A549 (cell line): ENCODE measurements around the gene CARD8. TPM values are rescaled to one million over a fixed set of nuclear protein-coding genes. Genes with fewer than 3 reads are reported as not detected.
A peak's percentile ranks its signal among the peaks of the same experiment; 100 is the strongest.

Source experiments
- ATAC-seq, 2 experiments: fragments of 200-7000 bp in 1 of 2; fragments of >200 bp in 1 of 2; cut with Nextera tagmentation in 1 of 2; cut with Tn5 transposase in 1 of 2; 3 replicates each; pipeline versions ENCODE4 v1.8.0 to v1.9.1; 2018 to 2020; ENCODE audit warnings: mild to moderate bottlenecking in 1 of 2, moderate library complexity in 1 of 2
- CTCF ChIA-PET: fragments of 300-600 bp; sonication (Branson Sonifier 250); formaldehyde crosslinking; extraction: SDS; loops from one replicate; lab custom pipeline; 2021; ENCODE audit warnings: antibody characterized with exemption, inconsistent platforms; lab: Yijun Ruan, JAX
- POLR2A ChIA-PET: fragments of 350-600 bp; formaldehyde crosslinking; extraction: SDS; loops from one replicate; lab custom pipeline; 2021; ENCODE audit warnings: antibody characterized with exemption, inconsistent platforms; lab: Yijun Ruan, JAX
- DNase-seq, 2 experiments: peaks; one replicate each; pipeline versions ENCODE4 v3.0.0 to v3.0.0-alpha.2; 2011 to 2016; ENCODE audit warnings: low read depth in 1 of 2, low spot score in 1 of 2
- FAIRE-seq: peaks from 2 replicates; lab custom pipeline; 2011; peaks lifted over from hg19 to GRCh38; lab: Jason Lieb, UNC
- H3K27ac ChIP-seq, 2 experiments: fragments of >200 bp; sonication (Bioruptor Twin); formaldehyde crosslinking; 3 replicates each; pipeline ENCODE4 v1.5.1; 2016 to 2017
- H3K4me1 ChIP-seq: fragments of >200 bp; sonication (Bioruptor Twin); formaldehyde crosslinking; 3 replicates; pipeline ENCODE4 v1.6.1; 2016
- H3K4me2 ChIP-seq: fragments of >200 bp; sonication (Bioruptor Twin); formaldehyde crosslinking; 3 replicates; pipeline ENCODE4 v1.6.1; 2016
- H3K4me3 ChIP-seq: fragments of >200 bp; sonication (Bioruptor Twin); formaldehyde crosslinking; 3 replicates; pipeline ENCODE4 v1.5.1; 2016
- H3K9me3 ChIP-seq: fragments of >200 bp; sonication (Bioruptor Twin); formaldehyde crosslinking; 3 replicates; pipeline ENCODE4 v1.6.1; 2016
- BHLHE40 ChIP-seq: IDR thresholded peaks from 2 replicates; pipeline ENCODE4 v1.6.1; 2012; ENCODE audit warnings: low read depth, low read length, inconsistent platforms
- CEBPB ChIP-seq, 2 experiments: fragments of >200 bp in 1 of 2; sonication (Bioruptor Twin) in 1 of 2; formaldehyde crosslinking in 1 of 2; IDR thresholded peaks; 2 replicates each; pipeline ENCODE4 v1.6.1; 2012 to 2016
- CHD2 ChIP-seq: fragments of 150-350 bp; IDR thresholded peaks from 2 replicates; pipeline ENCODE4 v1.6.1; 2014; ENCODE audit warnings: low read length; ENCODE audit not compliant: partially characterized antibody
- CHD4 ChIP-seq: fragments of 200-600 bp; sonication (generic); IDR thresholded peaks from 2 replicates; pipeline ENCODE4 v1.6.1; 2016; ENCODE audit warnings: antibody characterized with exemption, mild to moderate bottlenecking, borderline replicate concordance
- ESRRA ChIP-seq: fragments of 150-350 bp; IDR thresholded peaks from 2 replicates; pipeline ENCODE4 v1.6.1; 2014; ENCODE audit warnings: mild to moderate bottlenecking, low read length, borderline replicate concordance
- FOXS1 ChIP-seq: fragments of 250-450 bp; sonication (Bioruptor Pico); IDR thresholded peaks from 2 replicates; pipeline ENCODE4 v1.5.0; 2020; ENCODE audit warnings: mild to moderate bottlenecking, moderate library complexity
- HDAC2 ChIP-seq: fragments of 200-600 bp; sonication (generic); IDR thresholded peaks from 2 replicates; pipeline ENCODE4 v1.6.1; 2016
- HEYL ChIP-seq: fragments of 250-450 bp; sonication (Bioruptor Pico); IDR thresholded peaks from 2 replicates; pipeline ENCODE4 v1.8.0; 2021; ENCODE audit warnings: mild to moderate bottlenecking, moderate library complexity
- JUN ChIP-seq, 2 experiments: fragments of >200 bp; sonication (Bioruptor Twin); formaldehyde crosslinking; IDR thresholded peaks; 2 replicates in 1 of 2; 3 replicates in 1 of 2; pipeline ENCODE4 v1.6.1; 2016 to 2017
- NPAS2 ChIP-seq: fragments of 250-450 bp; sonication (Bioruptor Pico); IDR thresholded peaks from 2 replicates; pipeline ENCODE4 v1.8.0; 2022; ENCODE audit warnings: mild to moderate bottlenecking, moderate library complexity, borderline replicate concordance
- NR3C1 ChIP-seq: fragments of >200 bp; sonication (Bioruptor Twin); formaldehyde crosslinking; IDR thresholded peaks from 3 replicates; pipeline ENCODE4 v1.6.1; 2017
- POLR2A ChIP-seq: IDR thresholded peaks from 2 replicates; pipeline ENCODE4 v1.6.1; 2012; ENCODE audit warnings: mild to moderate bottlenecking, low read length
- RAD21 ChIP-seq, 2 experiments: fragments of >200 bp in 1 of 2; sonication (Bioruptor Twin) in 1 of 2; formaldehyde crosslinking in 1 of 2; IDR thresholded peaks in 1 of 2; conservative IDR thresholded peaks in 1 of 2; 2 replicates in 1 of 2; 3 replicates in 1 of 2; pipeline ENCODE4 v1.6.1; 2012 to 2018; ENCODE audit warnings: inconsistent platforms in 1 of 2
- RARB ChIP-seq: fragments of 250-450 bp; sonication (Bioruptor Pico); IDR thresholded peaks from 2 replicates; pipeline ENCODE4 v1.8.0; 2021; ENCODE audit warnings: mild to moderate bottlenecking, moderate library complexity
- RCOR1 ChIP-seq: fragments of 150-350 bp; IDR thresholded peaks from 2 replicates; pipeline ENCODE4 v1.6.1; 2014; ENCODE audit warnings: antibody characterized with exemption, low read length, low read depth
- RNF2 ChIP-seq: fragments of 200-600 bp; sonication (generic); IDR thresholded peaks from 2 replicates; pipeline ENCODE4 v1.6.1; 2016; ENCODE audit warnings: low read depth, mild to moderate bottlenecking, antibody characterized with exemption, moderate library complexity, borderline replicate concordance
- SMC3 ChIP-seq: fragments of >200 bp; sonication (Bioruptor Twin); formaldehyde crosslinking; IDR thresholded peaks from 3 replicates; pipeline ENCODE4 v1.6.1; 2018; ENCODE audit warnings: inconsistent platforms
- ZC3H11A ChIP-seq: fragments of 450-650 bp; IDR thresholded peaks from 2 replicates; pipeline ENCODE4 v1.6.1; 2014; ENCODE audit warnings: antibody characterized with exemption, mild to moderate bottlenecking
- WGBS: methylation state at CpG from one replicate; pipeline ENCODE4 v1.1.6; 2017; ENCODE audit errors: missing lambda C conversion rate; 5-methylcytosine and 5-hydroxymethylcytosine counted together
- polyA plus RNA-seq, 4 experiments: library from polyadenylated mRNA; depleted of rRNA in 3 of 4; stranded (reverse); fragments of >200 nt; fragmentation: RNase III in 1 of 4; extraction: RNeasy Plus Mini Kit Qiagen cat#74134 plus additional on column Dnase treatment in 1 of 4; gene quantifications; 2 replicates in 3 of 4; 3 replicates in 1 of 4; pipeline ENCODE4 v1.2.3, GENCODE V29; 2011 to 2017
- TF ChIP-seq, protein P1 (sequence below): fragments of 250-450 bp; sonication (Bioruptor Pico); IDR thresholded peaks from 2 replicates; pipeline ENCODE4 v1.5.0; 2020; ENCODE audit warnings: low read depth, mild to moderate bottlenecking, moderate library complexity
- TF ChIP-seq, protein P2 (sequence below): fragments of 450-650 bp; IDR thresholded peaks from 2 replicates; pipeline ENCODE4 v1.6.1; 2014; ENCODE audit warnings: antibody characterized with exemption
- TF ChIP-seq, protein P3 (sequence below): fragments of >200 bp; sonication (Bioruptor Twin); formaldehyde crosslinking; IDR thresholded peaks from 3 replicates; pipeline ENCODE4 v1.6.1; 2016
- TF ChIP-seq, protein P4 (sequence below): fragments of >200 bp; sonication (Bioruptor Twin); formaldehyde crosslinking; IDR thresholded peaks from 3 replicates; pipeline ENCODE4 v1.5.1; 2016
- TF ChIP-seq, protein P5 (sequence below): fragments of 200-600 bp; sonication (generic); IDR thresholded peaks from 2 replicates; pipeline ENCODE4 v1.6.1; 2016; ENCODE audit warnings: antibody characterized with exemption, mild to moderate bottlenecking, moderate library complexity
- TF ChIP-seq, protein P6 (sequence below): IDR thresholded peaks from 2 replicates; pipeline ENCODE4 v1.6.1; 2012; ENCODE audit warnings: low read depth, borderline replicate concordance

The CARD8 gene
- polyA plus RNA-seq, 2 of the 4 experiments (the other 2 are of a cell fraction), result 27.5 to 34.7 TPM

DNA sequence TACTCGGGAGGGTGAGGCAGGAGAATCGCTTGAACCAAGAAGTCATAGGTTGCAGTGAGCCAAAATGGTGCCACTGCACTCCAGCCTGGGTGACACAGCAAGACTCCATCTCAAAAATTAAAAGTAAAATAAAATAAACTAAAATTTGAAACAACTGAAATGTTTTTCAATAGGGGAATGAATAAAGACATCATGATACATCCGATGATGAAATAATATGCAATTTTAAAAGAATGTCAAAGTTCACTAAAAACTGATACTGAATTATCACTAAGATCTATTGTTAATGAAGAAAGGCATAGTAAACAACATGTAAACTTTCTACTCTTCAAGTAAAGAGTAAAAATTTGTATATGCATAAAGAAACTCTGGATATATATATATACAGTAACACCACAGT is 8.5 kb downstream of the CARD8 start:
- DNase-seq, result no peak
- POLR2A ChIA-PET, result no interaction called here

DNA sequence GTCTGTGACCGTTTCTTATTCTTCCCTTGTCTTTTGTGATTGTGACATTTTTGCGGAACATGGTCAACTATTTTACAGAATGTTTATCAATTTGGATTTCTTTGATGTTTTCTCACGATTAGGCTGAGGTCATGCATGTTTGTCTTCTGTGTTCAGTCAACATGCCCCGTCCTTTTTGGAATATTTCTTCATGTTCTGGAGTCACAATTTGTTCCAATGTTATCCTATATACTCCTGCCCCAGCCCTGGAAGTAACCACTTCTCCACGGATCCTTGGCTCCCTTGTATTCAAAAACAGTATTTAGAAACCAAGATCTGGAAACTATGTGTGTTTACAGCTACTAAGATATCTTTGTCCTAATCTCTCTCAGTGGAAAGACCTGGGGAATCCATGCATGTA is 9.6 kb downstream of the CARD8 start:
- Histone ChIP-seq H3K9me3 (no peaks in the 10 kb centered on the region), H3K4me2 (no peak overlapping the region), H3K27ac (no peak overlapping the region), H3K4me1 (no peaks in the 10 kb centered on the region), H3K4me3 (no peak overlapping the region)
- DNase-seq (no peak), FAIRE-seq (peak; percentile 86), ATAC-seq (no peak)
- ChIA-PET POLR2A (no interaction called here), CTCF (interaction anchor here (1.2 to 1.6 kb wide), 2 partner anchors 14 to 88 kb away, joined by 4 to 5 read pairs; no protein-coding TSS in a partner anchor)
- 83% methylated on average over 5 of the region's 5 CpGs for WGBS
- TF ChIP-seq SMC3 (no peak), NR3C1 (no peak), FOXS1 (CRISPR knock-in tag) (no peak), ZC3H11A (no peak), RCOR1 (no peak), RARB (CRISPR knock-in tag) (no peak), BHLHE40 (no peak), RAD21 (conservative IDR thresholded peaks at IDR 0.05 in 1 of 2, IDR thresholded peaks at IDR 0.05 in 1 of 2) (no peak), CEBPB (IDR thresholded peaks at IDR 0.05) (no peak), JUN (IDR thresholded peaks at IDR 0.05) (no peak), POLR2A (no peak), NPAS2 (no peak), CHD4 (no peak)
- TF ChIP-seq, protein P1, sequence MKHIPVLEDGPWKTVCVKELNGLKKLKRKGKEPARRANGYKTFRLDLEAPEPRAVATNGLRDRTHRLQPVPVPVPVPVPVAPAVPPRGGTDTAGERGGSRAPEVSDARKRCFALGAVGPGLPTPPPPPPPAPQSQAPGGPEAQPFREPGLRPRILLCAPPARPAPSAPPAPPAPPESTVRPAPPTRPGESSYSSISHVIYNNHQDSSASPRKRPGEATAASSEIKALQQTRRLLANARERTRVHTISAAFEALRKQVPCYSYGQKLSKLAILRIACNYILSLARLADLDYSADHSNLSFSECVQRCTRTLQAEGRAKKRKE (CRISPR knock-in tag), result no peak
- TF ChIP-seq, protein P2, sequence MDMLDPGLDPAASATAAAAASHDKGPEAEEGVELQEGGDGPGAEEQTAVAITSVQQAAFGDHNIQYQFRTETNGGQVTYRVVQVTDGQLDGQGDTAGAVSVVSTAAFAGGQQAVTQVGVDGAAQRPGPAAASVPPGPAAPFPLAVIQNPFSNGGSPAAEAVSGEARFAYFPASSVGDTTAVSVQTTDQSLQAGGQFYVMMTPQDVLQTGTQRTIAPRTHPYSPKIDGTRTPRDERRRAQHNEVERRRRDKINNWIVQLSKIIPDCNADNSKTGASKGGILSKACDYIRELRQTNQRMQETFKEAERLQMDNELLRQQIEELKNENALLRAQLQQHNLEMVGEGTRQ, result no peak
- TF ChIP-seq, protein P3, sequence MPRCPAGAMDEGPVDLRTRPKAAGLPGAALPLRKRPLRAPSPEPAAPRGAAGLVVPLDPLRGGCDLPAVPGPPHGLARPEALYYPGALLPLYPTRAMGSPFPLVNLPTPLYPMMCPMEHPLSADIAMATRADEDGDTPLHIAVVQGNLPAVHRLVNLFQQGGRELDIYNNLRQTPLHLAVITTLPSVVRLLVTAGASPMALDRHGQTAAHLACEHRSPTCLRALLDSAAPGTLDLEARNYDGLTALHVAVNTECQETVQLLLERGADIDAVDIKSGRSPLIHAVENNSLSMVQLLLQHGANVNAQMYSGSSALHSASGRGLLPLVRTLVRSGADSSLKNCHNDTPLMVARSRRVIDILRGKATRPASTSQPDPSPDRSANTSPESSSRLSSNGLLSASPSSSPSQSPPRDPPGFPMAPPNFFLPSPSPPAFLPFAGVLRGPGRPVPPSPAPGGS, result no peak
- TF ChIP-seq, protein P4, sequence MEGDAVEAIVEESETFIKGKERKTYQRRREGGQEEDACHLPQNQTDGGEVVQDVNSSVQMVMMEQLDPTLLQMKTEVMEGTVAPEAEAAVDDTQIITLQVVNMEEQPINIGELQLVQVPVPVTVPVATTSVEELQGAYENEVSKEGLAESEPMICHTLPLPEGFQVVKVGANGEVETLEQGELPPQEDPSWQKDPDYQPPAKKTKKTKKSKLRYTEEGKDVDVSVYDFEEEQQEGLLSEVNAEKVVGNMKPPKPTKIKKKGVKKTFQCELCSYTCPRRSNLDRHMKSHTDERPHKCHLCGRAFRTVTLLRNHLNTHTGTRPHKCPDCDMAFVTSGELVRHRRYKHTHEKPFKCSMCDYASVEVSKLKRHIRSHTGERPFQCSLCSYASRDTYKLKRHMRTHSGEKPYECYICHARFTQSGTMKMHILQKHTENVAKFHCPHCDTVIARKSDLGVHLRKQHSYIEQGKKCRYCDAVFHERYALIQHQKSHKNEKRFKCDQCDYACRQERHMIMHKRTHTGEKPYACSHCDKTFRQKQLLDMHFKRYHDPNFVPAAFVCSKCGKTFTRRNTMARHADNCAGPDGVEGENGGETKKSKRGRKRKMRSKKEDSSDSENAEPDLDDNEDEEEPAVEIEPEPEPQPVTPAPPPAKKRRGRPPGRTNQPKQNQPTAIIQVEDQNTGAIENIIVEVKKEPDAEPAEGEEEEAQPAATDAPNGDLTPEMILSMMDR, result no peak

More for the DNA sequence above, 8.5 kb downstream of the CARD8 start:
- TF ChIP-seq RAD21 (conservative IDR thresholded peaks at IDR 0.05 in 1 of 2, IDR thresholded peaks at IDR 0.05 in 1 of 2) (no peak), HDAC2 (no peak), FOXS1 (CRISPR knock-in tag) (no peak), RNF2 (no peak)
- no peak overlapping the region for H3K27ac ChIP-seq
- no peaks in the 10 kb centered on the region for H3K9me3 ChIP-seq
- ATAC-seq (no peak), FAIRE-seq (no peak)
- WGBS, result 95% methylated on average over 3 of the region's 3 CpGs
- no peak overlapping the region for H3K4me3 ChIP-seq
- no peaks in the 10 kb centered on the region for H3K4me1 ChIP-seq
- CTCF ChIA-PET, result interaction anchor here (1.2 to 1.6 kb wide), 2 partner anchors 13 to 87 kb away, joined by 4 to 5 read pairs; no protein-coding TSS in a partner anchor
- H3K4me2 ChIP-seq, result no peak overlapping the region

DNA sequence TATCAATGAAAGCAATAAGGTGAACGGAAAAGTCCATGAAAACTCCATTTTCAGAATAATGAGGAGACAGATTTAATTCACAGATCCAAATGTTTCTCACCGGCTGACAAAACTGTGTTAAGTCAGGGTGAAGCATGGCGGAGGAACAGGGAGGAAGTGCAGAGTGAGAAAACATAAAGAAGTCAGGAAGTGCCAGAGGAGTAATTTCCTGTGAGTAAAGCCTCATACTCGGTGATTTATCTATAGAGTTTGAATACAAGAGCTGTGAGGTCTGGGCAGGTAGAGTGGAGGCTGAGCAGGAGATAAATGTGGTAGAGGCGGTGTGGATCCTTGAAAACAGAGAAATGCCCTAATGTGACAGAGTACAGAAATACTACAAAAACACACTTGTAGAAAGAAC is 11.4 kb downstream of the CARD8 start:
- FAIRE-seq (peak; percentile 79), DNase-seq (no peak), ATAC-seq (no peak)
- no peak overlapping the region for H3K4me3 ChIP-seq
- ChIA-PET POLR2A (interaction anchor here (1.0 kb wide), 1 partner anchor 40 kb away, joined by 3 read pairs; no protein-coding TSS in a partner anchor), CTCF (interaction anchor here (0.7 to 1.1 kb wide), 2 partner anchors 91 to 281 kb away, joined by 3 to 4 read pairs; no protein-coding TSS in a partner anchor)
- H3K4me1 ChIP-seq, result peaks cover 4% of the 10 kb centered on the region; the same call in 1 of the 3 replicates
- H3K4me2 ChIP-seq, result no peak overlapping the region
- 83% methylated on average over 5 of the region's 5 CpGs for WGBS
- H3K27ac ChIP-seq, result no peak overlapping the region
- no peaks in the 10 kb centered on the region for H3K9me3 ChIP-seq
- TF ChIP-seq FOXS1 (CRISPR knock-in tag) (no peak), HEYL (no peak), NR3C1 (no peak), ESRRA (no peak), CHD2 (no peak)
- TF ChIP-seq, protein P1 (CRISPR knock-in tag), result no peak
- TF ChIP-seq, protein P5, sequence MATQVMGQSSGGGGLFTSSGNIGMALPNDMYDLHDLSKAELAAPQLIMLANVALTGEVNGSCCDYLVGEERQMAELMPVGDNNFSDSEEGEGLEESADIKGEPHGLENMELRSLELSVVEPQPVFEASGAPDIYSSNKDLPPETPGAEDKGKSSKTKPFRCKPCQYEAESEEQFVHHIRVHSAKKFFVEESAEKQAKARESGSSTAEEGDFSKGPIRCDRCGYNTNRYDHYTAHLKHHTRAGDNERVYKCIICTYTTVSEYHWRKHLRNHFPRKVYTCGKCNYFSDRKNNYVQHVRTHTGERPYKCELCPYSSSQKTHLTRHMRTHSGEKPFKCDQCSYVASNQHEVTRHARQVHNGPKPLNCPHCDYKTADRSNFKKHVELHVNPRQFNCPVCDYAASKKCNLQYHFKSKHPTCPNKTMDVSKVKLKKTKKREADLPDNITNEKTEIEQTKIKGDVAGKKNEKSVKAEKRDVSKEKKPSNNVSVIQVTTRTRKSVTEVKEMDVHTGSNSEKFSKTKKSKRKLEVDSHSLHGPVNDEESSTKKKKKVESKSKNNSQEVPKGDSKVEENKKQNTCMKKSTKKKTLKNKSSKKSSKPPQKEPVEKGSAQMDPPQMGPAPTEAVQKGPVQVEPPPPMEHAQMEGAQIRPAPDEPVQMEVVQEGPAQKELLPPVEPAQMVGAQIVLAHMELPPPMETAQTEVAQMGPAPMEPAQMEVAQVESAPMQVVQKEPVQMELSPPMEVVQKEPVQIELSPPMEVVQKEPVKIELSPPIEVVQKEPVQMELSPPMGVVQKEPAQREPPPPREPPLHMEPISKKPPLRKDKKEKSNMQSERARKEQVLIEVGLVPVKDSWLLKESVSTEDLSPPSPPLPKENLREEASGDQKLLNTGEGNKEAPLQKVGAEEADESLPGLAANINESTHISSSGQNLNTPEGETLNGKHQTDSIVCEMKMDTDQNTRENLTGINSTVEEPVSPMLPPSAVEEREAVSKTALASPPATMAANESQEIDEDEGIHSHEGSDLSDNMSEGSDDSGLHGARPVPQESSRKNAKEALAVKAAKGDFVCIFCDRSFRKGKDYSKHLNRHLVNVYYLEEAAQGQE, result no peak
- TF ChIP-seq, protein P6, sequence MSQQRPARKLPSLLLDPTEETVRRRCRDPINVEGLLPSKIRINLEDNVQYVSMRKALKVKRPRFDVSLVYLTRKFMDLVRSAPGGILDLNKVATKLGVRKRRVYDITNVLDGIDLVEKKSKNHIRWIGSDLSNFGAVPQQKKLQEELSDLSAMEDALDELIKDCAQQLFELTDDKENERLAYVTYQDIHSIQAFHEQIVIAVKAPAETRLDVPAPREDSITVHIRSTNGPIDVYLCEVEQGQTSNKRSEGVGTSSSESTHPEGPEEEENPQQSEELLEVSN, result no peak
